Measurements from ENCODE around the gene DAPK3.
"Not testable (repeated sequence)": the region's sequence is repeated elsewhere in the genome, so short reads cannot be mapped to it uniquely, and the experiment has no call there.

The DAPK3 gene

DNA sequence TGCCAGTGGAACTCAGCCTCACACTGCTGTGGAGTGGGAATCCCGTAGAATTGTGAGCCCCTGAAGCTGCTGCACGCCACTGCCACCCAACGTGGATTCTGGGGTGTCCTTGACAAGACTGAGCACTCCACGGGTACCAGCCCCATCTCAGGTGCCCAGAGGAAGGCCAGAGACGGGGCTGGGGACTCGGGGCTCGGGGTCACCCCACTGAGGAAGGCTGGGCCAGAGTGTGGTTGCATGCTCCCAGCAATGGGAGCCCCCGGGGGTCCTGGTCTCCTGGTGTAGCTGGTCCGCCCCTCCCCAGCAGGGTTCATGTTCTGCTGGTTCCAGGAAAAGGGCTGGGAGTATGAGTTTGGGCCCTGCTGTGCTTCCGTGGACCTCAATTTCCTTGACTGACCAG is 15.2 kb downstream of the DAPK3 start:
- no peak for DNase-seq (ENCODE audit: low read depth, low spot score)

DNA sequence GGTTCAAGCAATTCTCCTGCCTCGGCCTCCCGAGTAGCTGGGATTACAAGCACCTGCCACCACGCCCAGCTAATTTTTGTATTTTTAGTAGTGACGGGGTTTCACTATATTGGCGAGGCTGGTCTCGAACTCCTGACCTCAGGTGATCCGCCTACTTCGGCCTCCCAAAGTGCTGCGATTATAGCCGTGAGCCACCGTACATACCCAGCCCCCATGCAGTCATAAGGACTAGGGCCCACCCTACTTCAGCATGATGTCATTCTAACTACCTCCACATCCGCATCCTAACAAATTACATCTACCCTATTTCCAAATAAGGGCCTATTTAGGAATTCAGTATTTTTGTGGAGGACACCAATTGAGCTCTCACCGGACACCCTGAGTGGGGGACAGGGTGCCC is 15.6 kb downstream of the DAPK3 start:
- not testable (repeated sequence) for DNase-seq (ENCODE audit: low read depth, low spot score)

DNA sequence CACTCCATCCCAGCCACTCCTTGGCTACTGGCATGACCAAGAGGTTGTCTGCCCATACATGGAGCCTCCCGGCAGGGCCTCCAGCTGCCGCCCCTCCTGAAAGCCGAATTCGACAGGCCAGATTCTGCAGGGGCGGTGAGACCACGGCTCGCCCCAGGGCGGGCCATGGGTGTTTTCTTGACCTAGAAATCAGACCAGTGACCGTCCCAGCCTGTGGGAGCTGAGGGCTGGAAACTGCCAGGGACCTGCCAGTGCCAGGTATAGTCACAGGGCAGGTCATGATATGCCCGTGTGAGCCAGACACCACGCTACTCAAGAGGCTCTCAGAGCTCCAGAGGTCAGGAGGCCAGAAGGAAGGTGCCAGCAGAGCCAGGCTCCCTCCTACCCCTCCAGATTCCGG is 16.8 kb downstream of the DAPK3 start:
- DNase-seq (ENCODE audit: low read depth, low spot score): no peak

DNA sequence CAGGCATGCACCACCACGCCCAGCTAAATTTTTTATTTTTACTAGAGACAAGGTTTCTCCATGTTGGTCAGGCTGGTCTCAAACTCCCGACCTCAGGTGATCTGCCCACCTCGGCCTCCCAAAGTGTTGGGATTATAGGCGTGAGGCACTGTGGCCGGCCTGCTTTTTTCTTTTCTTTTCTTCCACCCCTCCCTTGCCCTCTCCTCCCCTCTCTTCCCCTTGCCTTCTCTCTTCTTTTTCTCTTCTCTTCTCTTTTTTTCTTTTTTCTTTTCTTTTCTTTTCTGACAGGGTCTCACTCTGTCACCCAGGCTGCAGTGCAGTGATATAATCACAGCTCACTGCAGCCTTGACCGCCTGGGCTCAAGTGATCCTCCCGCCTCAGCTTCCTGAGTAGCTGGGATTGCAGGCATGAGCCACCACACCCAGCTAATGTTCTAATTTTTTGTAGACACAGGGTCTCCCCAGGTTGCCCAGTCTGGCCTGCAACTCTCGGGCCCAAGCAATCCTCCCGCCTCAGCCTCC is 18.1 kb downstream of the DAPK3 start:
- DNase-seq (ENCODE audit: low read depth, low spot score): not testable (repeated sequence)

DNA sequence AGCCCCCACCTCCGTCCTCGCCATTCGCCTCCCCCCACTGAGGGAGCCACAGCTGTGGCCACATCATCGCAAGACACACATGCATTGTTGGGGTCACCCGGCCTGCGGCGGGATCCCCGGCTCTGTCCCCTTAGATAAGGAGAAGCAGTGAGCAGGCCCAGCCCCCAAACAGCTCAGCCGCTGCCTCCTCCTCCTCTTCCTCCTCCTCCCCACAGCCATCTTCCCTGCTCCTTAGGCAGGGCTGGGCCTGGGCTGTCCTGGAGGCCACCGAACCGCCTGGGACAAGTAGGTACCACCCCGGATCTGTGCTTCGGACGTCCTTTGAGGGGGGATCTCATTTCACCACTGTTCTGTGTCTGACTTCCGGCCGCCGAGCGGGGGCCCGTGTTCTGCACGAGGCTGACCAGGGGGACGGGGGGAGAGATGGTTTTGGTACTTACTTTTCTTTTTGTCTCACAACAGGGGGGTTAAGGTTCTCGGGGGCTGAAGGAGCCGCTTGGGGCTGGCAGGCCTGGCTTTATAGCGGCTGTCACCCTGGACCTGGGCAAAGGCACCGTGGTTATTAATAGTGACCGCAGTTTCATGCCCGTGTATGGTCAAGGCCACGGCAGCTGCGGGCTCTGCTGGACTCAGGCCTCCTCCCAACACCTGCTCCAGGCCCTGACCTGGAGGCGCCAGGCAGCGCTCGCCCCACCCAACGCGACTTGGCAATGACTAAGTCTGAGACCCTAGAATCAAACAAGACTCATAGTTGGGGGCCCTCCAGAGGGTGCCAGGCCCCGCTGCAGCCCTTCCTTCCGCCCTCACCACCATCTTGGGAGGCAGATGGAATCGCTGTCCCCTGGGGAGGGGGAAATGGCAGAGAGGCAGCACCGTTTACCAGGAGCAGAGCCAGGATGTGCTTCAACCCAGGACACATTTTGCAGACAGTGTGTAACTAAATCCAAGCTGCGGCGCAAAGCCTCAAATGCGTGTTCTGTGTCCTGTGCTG is 19.7 kb downstream of the DAPK3 start:
- DNase-seq (ENCODE audit: low read depth, low spot score): no peak

DNA sequence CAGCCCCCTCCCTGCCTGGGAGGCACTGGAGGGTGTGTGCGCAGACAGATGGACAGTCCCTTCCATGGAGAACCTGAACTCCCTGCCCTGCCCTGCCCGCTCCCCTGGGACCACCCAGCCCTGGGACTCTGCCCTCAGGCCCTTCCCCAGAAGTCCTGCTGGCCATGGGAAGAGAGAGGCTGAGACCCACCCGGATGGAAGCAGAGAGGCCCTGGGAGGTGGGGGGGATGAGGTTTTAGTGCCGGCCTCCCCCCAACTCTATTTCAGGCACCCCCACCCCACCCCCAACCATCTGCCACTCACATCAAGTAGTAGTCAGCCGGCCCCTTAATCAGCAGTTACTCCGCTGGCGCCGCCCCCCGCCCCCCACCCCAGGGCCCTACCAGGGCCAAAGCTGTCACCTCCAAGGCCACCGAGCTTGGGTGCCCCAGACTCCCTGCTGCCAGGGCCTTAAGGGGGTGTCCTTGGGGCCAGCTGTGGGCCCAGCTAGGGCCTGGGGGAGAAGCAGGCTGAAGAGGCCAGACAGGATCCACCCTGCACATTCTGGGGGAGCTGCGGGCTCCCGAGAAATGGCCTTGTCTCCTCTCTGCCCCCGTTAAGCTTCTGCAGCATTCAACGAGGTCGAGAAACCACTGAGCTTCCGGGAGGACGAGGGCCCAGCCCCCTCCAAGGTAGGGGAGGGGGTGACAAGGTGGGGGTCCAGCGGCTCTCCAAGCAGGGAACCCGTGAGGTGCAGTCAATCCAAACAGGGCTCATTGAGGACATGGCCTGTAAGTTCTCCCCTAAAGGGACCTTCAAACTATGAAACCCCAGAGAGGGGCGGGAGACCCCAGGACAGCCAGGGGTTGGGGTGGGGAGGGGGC is 20.7 kb downstream of the DAPK3 start:
- DNase-seq (ENCODE audit: low read depth, low spot score): no peak

DNA sequence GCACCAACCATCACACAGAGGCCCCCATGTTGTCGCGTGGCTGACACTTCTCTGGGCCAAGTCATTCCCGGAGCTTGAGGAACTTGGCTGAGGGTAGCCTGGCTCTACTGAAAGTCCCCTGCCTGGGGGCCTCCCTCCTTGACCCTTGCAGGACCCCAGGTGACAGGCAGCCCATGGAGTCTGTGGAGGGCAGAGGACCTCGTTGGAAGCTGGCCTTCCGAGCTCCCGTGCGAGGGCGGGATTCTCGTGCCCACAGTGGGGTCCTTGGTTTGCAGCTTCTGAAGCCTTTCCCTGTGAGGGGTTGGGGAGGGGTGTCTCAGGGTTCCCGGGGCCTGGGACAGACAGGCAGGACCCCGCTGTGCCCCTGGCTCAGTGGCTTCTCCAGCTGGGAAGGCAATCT is 21.6 kb downstream of the DAPK3 start:
- DNase-seq (ENCODE audit: low read depth, low spot score): no peak

DNA sequence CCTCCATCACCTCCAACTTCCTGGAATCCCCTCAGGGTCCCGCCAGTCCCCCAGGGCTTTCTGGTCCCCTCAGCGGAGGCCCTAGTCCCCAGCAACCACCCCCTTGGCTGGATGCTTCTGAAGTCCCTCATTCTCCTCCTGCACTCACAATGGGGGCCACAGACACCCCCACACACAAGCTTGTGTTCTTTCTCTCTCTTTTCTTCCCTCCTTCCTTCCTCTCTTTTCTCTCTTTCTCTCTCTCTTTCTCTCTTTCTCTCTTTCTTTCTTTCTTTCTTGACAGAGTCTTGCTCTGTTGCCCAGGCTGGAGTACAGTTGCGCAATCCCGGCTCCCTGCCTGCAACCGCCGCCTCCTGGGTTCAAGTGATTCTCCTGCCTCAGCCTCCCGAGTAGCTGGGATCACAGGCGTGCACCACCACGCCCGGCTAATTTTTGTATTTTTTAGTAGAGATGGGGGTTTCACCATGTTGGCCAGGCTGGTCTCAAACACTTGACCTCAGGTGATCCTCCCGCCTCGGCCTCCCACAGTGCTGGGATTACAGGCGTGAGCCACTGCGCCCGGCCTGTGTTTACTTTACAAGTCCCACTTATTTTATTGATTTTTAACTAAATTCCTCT is 23.5 kb downstream of the DAPK3 start:
- DNase-seq (ENCODE audit: low read depth, low spot score): not testable (repeated sequence)

DNA sequence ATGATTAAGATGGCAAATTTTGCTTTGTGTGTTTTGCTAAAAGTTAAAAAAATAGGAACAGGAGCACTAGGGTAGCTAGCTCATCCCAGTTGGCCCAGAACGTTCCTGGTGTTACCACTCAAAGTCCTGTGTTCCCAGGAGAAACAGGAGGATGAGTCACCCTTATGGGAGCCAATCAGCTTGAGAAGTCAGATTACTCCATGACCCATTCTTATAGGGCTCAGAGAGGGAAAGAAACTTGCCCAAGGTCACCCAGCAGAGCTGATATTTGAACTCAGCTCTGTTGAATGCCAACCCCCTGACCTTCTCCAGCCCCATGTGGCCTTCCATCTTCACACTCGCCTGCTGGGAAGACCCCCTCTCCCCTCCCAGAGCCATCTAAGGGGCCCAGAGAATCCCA is 25.1 kb downstream of the DAPK3 start:
- DNase-seq (ENCODE audit: low read depth, low spot score): no peak

DNA sequence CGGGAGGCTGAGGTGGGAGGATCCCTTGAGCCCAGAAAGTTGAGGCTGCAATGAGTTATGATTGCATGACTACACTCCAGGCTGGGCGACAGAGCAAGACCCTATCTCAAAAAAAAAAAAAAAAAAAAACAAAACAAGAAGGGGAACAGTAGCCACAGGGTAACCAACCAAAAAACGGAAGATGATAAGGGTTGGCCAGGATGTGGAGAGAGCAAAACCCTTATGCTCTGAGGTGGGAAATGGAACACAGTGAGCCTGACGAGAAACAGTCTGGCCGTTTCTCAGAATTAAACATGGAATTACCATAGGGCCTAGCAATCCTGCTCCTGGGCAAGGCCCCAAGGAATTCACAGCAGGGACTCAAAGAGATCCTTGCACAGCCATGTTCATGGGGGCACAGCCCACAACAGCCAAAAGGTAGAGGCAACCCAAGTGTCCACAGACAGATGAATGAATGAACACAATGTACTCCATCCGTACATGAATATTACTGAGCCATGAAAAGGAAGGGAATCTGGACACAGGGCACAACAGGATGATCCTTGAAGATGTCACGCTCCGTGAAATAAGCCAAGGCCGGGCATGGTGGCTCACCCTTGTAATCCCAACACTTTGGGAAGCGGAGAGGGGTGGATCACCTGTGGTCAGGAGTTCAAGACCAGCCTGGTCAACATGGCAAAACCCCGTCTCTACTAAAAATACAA is 26.7 kb downstream of the DAPK3 start:
- DNase-seq (ENCODE audit: low read depth, low spot score): no peak

DNA sequence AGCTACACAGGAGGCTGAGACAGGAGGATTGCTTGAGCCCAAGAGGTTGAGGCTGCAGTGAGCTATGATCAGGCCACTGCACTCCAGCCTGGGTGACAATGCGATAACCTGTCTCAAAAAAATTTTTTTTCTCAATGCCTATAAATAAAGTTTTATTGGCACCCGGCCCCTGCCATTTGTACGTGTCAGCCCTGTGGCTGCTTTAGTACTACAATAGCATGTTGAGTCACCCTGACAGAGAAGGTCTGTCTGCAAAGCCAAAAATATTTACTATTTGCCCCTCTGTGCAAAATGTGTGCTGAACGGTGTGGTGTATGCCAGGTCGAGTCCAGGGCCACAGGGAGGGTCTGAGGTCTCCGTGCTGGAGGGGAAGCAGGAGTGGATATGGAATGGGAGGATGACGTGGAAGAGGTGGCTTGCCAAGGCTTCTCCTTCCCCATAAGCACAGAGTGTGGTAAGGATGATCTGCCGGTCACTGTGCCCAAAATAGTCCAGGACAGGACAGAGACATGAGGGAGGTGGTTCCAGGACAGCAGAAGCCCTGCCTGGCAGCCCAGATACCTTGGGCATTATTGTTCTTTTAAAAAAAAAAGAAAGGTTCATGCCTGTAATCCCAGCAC is 28.0 kb downstream of the DAPK3 start:
- no peak for DNase-seq (ENCODE audit: low read depth, low spot score)

DNA sequence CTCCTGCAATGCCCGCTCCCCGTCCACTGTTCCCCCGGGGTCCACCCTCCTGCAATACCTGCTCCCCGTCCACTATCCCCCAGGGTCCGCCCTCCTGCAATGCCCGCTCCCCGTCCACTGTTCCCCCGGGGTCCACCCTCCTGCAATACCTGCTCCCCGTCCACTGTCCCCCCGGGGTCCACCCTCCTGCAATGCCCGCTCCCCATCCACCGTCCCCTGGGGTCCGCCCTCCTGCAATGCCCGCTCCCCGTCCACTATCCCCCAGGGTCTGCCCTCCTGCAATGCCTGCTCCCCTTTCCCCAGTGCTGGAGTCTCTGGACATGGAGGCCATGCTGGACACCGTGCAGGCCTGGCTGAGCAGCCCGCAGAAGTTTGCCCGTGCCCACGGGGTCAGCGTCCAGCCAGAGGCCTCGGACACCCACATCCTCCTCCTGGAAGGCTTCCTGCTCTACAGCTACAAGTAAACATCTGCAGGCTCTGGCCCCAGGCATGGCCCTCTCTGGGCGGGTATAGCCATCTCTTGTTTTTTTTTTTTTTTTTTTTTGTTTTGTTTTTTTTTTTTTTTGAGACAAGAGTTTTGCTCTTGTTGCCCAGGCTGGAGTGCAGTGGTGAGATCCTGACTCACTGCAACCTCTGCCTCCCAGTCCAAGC is 32.5 kb downstream of the DAPK3 start:
- DNase-seq (ENCODE audit: low read depth, low spot score): not testable (repeated sequence)

DNA sequence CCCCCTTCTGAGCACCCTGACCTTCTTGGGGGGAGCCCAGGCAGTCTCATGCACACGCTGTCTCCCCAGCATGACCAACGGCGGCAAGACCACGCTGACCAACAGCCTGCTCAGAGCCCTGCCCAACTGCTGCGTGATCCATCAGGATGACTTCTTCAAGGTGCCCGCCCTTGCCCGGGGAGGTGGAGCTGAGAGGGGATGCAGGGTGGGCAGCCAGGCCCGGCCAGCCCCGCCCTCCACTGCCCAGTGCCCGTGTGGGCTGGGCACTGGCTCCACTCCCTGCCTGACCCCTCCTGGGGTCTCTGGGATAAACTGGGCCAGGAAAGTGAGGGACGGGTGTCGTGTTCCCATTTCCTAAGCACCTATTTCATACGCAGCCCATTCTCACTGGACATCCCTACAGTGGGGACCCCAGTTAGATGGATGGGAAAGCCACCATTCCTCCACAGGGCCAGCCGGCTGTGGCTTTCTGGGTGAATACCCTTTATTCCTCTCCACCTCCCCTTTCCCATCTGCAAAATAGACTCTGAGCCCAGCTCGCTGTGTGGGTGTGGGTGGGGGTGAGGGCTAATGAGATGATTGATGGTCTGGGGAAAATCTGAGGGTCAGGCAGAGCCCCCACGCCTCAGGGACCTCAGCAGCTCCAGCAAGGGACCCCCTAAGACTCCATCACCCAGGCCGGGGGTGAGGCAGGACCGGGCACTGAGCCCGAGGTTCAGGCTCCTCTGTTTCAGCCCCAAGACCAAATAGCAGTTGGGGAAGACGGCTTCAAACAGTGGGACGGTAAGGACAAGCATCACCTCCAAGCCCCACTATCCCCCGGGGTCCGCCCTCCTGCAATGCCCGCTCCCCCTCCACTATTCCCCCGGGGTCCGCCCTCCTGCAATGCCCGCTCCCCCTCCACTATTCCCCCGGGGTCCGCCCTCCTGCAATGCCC is 34.1 kb downstream of the DAPK3 start:
- DNase-seq (ENCODE audit: low read depth, low spot score): no peak

DNA sequence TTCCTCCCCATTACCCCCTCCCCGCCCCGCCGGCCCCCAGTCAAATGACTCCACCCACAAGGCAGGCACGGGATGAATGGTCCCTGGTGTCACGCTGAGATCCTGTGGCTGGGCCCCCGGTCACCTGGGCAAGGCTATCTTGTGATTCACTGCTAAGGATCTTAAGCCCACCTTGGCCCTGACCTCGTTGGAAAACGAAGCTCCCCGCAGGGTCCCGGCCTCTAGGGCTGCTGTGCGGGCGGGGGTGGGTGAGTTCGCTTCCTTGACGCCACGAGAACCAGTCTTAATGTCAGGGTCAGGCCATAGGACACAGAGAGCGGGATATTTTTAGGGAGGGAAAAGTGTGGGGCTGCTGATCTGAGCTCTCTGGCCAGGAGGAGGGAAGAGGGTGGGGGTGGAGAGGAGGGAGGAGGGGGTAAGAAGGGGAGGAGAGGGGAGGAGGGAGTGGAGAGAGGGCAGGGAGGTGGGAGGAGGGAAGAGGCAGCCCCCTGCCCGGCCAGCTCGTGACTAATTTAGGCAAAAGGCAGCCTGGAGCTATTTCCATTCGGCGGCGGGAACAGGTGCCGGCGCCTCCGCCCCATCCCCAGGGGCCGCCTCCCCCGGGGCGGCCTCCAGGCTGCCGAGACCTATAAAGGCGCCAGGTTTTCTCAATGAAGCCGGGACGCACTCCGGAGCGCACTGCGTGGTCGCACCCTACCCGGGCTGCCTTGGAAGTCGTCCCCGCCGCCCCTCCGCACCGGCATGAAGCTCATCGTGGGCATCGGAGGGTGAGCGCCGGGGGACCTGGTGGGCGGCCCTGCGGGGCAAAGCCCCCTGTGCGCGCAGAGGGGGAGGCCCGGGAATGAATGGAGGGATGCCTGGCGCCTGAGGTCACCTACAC is 37.7 kb downstream of the DAPK3 start, which contains the start of gene NMRK2:
Gene NMRK2 (plus strand): TSS at position 139 of the 880 bp plus-strand sequence. CDS start 603 bp downstream, at position 742.
- DNase-seq (ENCODE audit: low read depth, low spot score): no peak

DNA sequence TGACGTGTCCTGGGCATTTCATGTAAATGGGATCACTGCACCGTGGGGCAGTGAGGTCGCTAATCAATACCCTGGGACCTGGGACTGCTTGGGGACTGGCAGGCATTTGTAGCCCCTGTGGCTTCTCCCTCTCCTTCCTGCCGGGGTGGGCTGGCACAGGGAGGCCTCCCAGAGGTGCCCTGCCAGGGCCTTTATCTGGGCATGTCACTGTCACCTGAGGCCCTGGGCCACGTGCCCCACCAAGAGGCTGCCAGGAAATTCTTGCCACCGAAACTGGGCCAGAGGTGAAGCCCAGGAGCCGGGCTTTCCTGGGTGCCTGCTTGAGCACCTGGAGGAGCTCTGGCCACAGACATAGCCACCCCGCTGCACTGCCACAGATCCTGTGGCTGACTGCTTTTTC is 39.9 kb downstream of the DAPK3 start:
- DNase-seq (ENCODE audit: low read depth, low spot score): no peak

DNA sequence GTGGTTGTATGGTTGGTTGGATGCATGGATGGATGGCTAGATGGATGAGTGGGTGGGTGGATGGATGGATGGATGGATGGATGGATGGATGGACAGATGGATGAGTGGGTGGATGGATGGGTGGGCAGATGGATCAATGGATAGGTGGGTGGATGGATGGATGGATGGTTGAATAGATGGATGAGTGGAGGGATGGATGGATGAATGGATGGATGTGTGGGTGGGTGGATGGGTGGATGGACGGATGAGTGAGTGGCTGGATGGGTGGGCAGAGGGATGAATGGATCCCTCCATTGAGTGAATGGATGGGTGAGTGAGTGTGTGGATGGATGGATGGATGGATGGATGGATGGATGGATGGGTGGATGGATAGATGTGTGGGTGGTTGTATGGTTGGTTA is 47.0 kb downstream of the DAPK3 start:
- no peak for DNase-seq (ENCODE audit: low read depth, low spot score)

DNA sequence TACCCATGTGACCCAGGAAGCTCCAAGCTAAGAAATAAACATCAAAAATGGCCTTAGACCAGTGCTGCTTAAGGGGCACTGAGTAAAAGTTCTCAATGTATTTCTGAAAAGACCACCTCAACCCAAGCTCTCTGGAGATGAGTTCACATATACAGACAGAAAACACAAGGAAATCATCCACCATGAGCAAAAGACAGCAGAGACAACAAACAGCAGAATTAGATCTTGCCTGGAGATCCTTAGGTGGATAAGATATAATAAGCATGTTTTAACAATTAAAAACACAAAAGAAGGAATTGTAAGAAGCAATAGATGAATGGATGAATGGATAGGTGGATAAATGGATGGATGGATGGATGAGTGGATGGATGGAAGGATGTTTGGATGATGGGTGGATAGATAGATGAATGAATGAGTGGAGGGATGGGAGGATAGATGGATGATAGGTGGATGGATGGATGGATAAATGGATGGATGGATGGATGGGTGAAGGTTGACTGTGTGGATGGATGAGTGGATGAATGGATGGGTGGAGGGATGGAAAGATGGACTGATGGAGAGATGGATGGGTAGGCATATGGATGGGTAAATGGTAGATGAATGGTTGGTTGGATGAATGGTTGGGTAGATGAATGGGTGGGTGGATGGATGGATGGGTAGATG is 47.7 kb downstream of the DAPK3 start:
- no peak for DNase-seq (ENCODE audit: low read depth, low spot score)

All from smooth muscle cell of the brain vasculature (primary cell).